ENCODE results near the gene PPP1R12C. TPM values are rescaled to one million over a fixed set of nuclear protein-coding genes. Genes with fewer than 3 reads are reported as not detected.
A peak's percentile ranks its signal among the peaks of the same experiment; 100 is the strongest.
"Not testable (repeated sequence)": the region's sequence is repeated elsewhere in the genome, so short reads cannot be mapped to it uniquely, and the experiment has no call there.

The PPP1R12C gene
- total RNA-seq, 1 experiment from 2014 or later, result 30.5 TPM

DNA sequence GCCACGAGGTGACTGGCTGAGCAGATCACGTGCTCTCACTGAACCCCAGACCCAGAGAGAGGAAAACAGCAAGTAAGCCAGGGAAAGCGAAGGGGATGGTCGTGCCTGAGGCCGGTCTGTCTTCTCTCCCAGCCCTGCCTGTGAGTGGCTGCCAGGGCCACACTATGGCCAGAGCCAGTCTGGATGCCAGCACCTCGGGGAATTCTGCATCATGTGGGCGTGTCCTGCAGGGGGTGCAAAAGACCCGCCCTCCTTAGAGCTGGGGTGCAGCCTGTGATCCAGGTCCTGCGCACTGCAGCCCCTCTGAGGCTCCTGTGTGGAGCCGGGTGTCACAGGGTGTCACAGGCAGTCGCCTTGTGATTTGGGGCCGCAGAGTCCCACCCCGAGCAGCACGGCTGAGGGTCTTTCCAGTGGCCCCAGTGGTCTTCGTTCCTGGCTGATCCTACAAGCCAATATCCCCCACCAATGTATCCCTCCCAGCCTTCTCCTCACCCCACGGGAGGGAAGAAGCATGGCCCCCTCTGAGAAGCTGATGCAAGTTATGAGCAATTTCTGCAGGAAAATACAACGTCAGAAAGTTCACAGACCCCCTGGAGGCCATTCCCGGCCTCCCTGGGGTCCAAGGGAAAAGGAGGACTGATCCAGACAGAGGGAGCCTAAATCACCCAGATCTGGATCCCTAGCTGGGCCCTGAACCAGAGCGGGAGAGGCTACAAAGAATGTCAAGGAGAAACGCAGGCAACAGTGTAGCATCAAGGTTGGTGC lies 7.7 kb downstream of the PPP1R12C start:
- Histone ChIP-seq H3K36me3 (no peaks in the 10 kb centered on the region), H3K4me1 (peaks cover 7% of the 10 kb centered on the region; the same call in 1 of the 2 replicates), H3K27me3 (no peaks in the 10 kb centered on the region), H3K9me3 (replicated peaks) (no peaks in the 10 kb centered on the region), H3K27ac (no peak overlapping the region), H3K4me3 (no peak overlapping the region)
- DNase-seq, result no peak

DNA sequence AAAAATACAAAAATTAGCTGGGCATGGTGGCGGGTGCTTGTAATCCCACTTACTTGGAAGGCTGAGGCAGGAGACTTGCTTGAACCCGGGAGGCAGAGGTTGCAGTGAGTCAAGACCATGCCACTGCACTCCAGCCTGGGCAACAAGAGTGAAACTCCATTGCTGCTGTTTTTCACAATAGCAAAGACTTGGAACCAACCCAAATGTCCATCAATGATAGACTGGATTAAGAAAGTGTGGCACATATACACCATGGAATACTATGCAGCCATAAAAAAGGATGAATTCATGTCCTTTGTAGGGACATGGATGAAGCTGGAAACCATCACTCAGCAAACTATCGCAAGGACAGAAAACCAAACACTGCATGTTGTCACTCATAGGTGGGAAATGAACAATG lies 10.2 kb downstream of the PPP1R12C start:
- not testable (repeated sequence) for DNase-seq; H3K4me3 ChIP-seq; H3K27me3 ChIP-seq; H3K27ac ChIP-seq; H3K9me3 ChIP-seq (replicated peaks); H3K36me3 ChIP-seq; H3K4me1 ChIP-seq

DNA sequence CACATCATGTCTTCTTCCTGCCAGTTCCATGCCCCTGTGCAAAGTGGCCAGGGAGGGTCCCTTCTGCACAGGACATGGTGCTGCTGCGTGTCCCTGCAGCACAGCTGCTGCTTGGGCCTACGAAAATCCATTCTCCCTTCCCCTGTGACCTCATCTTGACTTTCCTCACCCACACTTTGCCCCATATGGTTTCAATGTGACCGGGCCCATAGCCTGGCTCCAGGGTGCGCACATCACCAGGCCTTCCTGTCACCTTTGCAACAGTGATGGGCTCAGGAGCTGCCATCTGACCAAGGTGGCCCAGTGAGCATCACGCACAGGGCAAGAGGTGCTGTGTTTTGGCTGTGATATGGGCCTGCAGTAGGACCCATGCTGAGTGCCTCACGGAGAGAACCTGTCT lies 10.8 kb downstream of the PPP1R12C start:
- DNase-seq, result no peak
- Histone ChIP-seq H3K9me3 (replicated peaks) (no peaks in the 10 kb centered on the region), H3K4me1 (no peaks in the 10 kb centered on the region), H3K4me3 (no peak overlapping the region), H3K27ac (no peak overlapping the region), H3K27me3 (no peaks in the 10 kb centered on the region), H3K36me3 (peaks cover 6% of the 10 kb centered on the region; the same call in 1 of the 2 replicates)

DNA sequence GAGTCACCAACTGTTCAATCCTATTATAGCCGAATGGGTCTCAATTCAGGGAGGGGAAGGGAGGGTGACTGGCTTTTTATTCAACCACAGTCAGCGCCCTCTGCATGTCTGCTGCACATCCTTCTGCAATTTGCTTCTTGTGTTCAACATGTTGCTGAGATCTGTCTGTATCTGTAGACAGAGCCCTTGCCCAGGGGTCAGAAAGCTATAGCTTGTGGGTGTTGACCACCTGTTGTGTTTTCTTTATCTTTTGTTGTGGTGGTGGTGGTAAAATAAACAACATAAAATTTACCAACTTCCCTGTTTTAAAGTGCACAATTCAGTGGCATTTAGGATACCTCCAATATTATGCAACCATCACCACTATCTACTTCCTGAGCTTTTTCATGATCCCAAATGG lies 12.2 kb downstream of the PPP1R12C start:
- DNase-seq, result no peak
- Histone ChIP-seq H3K9me3 (replicated peaks) (no peaks in the 10 kb centered on the region), H3K4me3 (no peak overlapping the region), H3K4me1 (no peaks in the 10 kb centered on the region), H3K36me3 (peaks cover 6% of the 10 kb centered on the region; the same call in 1 of the 2 replicates), H3K27ac (no peak overlapping the region), H3K27me3 (no peaks in the 10 kb centered on the region)

DNA sequence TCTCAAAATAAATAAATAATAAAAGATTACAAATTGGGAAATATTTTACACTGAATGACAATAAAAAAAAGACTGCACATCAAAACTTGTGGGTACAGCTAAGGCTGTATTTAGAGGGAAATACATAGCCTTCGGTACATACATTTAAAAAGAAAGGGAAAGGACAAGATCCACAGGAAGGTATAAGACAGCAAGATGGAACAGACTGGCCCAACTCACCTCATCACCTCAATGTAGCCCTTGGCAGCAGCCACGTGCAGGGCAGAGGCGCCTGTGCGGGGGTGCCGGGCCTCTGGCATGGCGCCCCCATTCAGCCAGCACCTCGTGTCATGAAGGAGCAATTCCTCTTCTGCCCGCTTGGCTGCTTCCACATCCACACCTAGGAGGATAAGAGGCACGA lies 14.2 kb downstream of the PPP1R12C start:
- Histone ChIP-seq H3K27me3 (no peaks in the 10 kb centered on the region), H3K4me3 (no peak overlapping the region), H3K4me1 (no peaks in the 10 kb centered on the region), H3K9me3 (replicated peaks) (no peaks in the 10 kb centered on the region), H3K27ac (no peak overlapping the region), H3K36me3 (peaks cover 6% of the 10 kb centered on the region; the same call in 1 of the 2 replicates)
- DNase-seq, result no peak

DNA sequence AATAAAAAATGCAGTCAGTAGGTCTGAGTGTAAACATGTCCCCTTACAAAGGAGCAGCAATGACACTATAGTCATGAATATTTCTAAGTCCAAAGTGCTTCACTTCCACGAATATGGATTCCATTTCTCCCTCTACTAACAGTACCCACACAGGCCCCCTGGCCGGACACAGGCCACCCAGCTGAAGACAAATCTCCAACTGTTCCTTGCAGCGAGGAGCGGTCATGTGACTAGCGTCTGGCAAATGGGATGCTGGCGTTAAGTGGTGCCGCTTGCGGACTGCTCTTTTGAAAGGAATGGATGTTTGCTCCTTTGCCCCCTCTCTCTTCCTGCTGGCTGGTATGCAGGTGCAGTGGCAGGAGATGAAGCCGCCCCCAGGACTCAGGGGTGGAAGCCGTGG lies 16.2 kb downstream of the PPP1R12C start:
- Histone ChIP-seq H3K4me3 (no peak overlapping the region), H3K4me1 (no peaks in the 10 kb centered on the region), H3K36me3 (peaks cover 6% of the 10 kb centered on the region; the same call in 1 of the 2 replicates), H3K9me3 (replicated peaks) (no peaks in the 10 kb centered on the region), H3K27ac (no peak overlapping the region), H3K27me3 (no peaks in the 10 kb centered on the region)
- DNase-seq, result no peak

DNA sequence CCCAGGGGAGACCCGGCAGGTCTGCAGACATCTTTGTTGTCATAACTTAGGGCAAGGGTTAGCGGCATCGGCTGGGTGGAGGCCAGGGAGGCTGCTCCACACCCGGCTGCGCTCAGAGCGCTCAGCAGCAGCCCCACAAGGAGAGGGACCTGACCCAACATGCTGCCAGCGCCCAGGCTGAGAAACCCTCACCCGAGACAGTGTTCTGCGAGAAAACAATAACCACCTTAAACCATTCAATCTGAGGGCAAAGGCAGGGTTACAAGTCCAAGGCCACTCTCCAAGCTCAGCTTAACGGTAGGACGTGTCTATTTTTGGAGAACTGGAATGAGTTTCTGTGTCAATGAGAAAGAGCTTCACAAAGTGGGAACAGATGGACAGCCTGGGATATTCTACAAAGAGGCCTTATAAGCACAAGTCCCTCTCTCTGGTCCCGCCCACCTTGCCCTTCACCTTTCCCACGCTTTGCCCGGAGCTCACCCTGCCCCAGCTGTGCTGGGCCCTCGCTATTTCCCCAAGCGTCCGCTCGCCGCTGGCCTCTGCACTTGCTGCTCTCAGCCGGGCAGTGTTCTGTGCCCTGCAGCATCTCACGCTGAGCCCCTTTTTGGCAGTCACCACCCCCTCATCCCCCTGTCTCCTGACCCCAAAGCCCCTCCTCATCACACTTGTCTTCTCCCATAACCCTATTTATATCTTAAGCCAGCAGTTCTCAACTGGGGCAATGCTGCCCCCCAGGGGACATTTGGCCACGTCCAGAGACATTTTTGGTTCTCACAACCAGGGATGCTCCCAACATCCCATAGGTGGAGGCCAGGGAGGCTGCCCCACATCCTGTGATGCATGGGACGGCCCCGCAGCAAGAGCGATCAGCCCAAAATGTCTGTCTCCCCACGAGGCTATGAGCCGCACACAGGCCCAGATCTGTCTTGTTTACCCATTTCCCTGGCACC lies 17.6 kb downstream of the PPP1R12C start:
- peak in 1 of 2 experiments; percentile 47 for DNase-seq
- no peaks in the 10 kb centered on the region for H3K27me3 ChIP-seq

DNA sequence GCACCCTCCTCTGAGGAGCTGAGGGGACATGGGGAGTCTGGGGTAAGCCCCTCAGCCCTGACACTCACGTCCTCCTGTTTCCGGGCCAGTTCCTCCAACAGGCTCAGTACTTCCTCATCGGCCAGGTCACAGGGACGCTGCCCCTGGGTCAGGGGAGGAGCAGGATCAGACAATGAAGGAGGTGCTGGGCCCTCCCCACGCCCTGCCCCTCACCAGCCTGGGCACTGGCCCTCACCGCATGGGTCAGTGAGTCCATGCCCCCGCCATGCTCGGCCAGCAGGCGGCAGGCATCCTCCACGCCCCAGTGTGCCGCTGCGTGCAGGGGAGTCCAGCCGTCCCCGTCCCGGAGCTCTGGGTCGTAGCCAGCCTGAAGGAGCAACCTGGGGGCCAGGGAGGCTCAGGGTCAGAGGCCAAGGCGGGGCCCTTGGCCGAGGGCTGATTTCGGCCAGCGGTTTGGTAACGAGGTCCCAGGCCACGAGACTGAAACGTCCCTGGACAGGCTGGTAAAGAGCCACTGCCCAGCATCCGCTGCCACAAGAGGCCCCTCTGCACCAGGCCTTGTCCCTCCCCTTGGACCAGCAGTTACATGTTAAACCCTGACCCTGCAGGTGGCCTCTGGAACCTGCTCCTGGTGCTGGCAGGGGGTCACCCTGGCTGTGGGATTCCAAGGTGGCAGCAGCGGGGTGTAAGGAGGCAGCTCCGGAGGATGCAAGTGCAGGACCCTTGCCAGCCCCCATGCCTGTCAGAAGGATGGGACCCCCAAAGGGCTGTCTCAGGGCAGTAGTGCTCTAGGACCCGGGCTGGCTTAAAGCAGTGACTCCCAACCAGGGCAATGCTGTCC lies 18.5 kb downstream of the PPP1R12C start:
- Histone ChIP-seq H3K4me1 (no peaks in the 10 kb centered on the region), H3K4me3 (no peak overlapping the region), H3K27ac (no peak overlapping the region), H3K27me3 (no peaks in the 10 kb centered on the region), H3K36me3 (peaks cover 12% of the 10 kb centered on the region; the same call in 1 of the 2 replicates), H3K9me3 (replicated peaks) (no peaks in the 10 kb centered on the region)
- no peak for DNase-seq

More for the DNA sequence above, 17.6 kb downstream of the PPP1R12C start:
- H3K4me3 ChIP-seq, result no peak overlapping the region
- no peaks in the 10 kb centered on the region for H3K9me3 ChIP-seq (replicated peaks)
- peaks cover 8% of the 10 kb centered on the region; the same call in 1 of the 2 replicates for H3K36me3 ChIP-seq
- H3K4me1 ChIP-seq, result no peaks in the 10 kb centered on the region
- no peak overlapping the region for H3K27ac ChIP-seq

DNA sequence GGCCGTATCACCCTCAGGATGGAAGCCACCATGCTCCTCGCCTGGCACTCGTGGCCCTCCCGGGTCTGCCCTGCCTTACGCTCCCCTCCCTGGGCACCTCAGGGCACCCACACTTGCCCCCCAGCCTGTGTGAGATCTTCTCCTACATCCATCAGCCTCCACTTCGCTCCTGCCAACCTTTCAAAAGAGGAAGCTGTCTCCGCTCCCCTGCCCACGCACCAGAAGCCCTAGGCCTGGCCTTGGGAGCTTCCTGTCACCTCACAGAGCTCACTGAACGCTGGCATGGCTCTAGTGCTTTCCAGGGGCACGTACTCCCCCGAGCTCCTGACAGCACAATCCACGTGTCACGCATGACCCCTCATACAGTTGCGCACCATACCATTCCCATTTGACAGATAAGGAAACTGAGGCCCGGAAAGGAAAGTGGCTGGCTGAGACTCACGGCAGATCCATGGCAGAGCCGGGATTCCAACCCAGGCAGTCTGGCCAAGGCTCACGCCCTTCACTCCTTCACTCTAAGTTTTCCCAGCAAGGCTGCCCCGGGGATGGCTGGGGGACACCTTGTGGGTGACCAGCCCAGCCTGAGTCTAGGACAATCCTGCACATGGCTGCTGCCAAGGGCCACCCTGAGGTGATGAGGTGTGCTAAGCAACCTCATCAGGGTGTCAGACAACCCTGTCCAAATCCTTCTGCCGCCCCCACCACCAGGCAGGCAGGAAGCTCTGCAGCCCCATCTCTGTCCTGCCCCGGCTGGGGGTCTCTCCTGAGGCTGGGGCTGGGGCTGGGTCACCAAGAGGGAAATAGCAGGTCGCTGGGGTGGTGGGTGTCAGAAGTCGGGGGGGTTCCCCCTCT lies 19.3 kb downstream of the PPP1R12C start:
- no peak overlapping the region for H3K4me3 ChIP-seq
- peaks cover 12% of the 10 kb centered on the region; the same call in 1 of the 2 replicates for H3K36me3 ChIP-seq
- no peak overlapping the region for H3K27ac ChIP-seq
- no peaks in the 10 kb centered on the region for H3K9me3 ChIP-seq (replicated peaks)
- no peaks in the 10 kb centered on the region for H3K27me3 ChIP-seq
- H3K4me1 ChIP-seq, result no peaks in the 10 kb centered on the region
- no peak for DNase-seq

DNA sequence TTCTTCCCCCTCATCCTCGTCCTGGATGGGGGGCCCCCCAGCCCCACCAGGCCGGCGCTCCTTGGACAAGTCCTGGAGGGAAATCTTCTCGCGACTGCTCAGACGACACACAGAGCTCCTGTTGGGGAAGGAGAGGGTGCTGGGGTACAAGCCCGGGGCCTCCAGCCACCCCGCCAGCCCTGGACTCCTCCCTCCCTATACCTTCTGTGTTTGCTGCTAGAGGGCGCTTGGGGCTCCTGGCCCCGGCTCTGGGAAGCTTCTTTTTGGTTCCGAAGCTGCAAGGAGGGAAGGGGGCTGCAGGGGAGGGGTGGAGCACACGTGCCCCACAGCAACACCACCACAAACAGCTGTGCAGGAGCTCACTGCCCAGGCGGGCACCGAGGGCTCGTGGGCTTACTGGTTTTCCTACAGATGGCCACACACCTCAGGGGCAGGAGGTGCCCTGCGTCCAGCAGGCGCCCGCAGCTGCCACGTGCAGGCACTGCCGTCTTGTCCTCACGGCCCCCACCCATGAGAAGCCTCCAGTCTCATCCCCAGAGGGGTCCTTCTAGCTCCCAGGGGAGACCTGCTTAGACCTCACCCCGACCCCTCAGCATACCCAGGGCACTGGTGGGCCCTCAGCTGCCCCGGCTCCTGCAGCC lies 21.3 kb downstream of the PPP1R12C start:
- Histone ChIP-seq H3K4me1 (no peaks in the 10 kb centered on the region), H3K9me3 (replicated peaks) (no peaks in the 10 kb centered on the region), H3K36me3 (peaks cover 8% of the 10 kb centered on the region), H3K27me3 (no peaks in the 10 kb centered on the region), H3K27ac (no peak overlapping the region), H3K4me3 (no peak overlapping the region)
- DNase-seq, result no peak

DNA sequence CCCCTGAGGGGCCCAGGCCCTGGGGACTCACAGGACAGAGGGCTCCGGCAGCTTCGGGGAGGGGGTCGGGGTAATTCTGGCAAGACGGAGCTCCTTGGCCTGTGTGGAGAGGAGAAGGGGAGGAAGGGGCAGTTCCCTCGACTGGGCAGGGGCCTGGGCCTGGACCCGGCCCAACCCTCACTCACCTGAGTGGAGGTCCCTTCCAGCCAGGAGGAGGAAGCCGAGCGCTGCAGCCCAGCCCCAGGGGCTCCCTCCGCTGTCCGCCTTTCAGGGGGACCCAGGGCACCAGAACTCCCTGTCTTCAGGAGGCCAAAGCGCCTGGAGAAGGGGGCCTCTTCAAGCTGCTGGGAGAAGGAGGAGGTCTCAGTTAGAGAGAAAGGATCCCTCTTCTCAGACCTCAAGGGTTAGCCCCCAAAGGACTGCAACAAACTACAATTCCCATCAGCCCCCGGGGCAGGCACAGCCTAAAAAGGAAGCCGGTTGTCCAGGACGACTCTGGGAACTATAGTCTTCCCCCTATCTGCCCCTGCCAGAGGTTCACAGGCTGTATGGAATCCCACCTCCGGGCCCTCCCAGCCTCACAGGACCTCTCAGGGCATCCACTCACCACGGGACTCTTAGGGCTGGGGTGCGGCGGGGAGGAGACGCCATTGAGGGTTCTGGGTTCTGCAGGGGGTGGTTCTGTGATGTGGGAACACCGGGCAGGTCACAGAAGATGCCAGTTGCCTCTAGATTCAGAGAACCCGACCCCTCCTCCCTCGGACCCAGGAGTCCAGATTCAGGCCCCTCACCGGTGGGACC lies 22.0 kb downstream of the PPP1R12C start:
- Histone ChIP-seq H3K9me3 (replicated peaks) (no peaks in the 10 kb centered on the region), H3K4me1 (no peaks in the 10 kb centered on the region), H3K4me3 (no peak overlapping the region), H3K27me3 (no peaks in the 10 kb centered on the region), H3K27ac (no peak overlapping the region), H3K36me3 (peaks cover 9% of the 10 kb centered on the region)
- peak in 1 of 2 experiments; percentile 36 for DNase-seq

DNA sequence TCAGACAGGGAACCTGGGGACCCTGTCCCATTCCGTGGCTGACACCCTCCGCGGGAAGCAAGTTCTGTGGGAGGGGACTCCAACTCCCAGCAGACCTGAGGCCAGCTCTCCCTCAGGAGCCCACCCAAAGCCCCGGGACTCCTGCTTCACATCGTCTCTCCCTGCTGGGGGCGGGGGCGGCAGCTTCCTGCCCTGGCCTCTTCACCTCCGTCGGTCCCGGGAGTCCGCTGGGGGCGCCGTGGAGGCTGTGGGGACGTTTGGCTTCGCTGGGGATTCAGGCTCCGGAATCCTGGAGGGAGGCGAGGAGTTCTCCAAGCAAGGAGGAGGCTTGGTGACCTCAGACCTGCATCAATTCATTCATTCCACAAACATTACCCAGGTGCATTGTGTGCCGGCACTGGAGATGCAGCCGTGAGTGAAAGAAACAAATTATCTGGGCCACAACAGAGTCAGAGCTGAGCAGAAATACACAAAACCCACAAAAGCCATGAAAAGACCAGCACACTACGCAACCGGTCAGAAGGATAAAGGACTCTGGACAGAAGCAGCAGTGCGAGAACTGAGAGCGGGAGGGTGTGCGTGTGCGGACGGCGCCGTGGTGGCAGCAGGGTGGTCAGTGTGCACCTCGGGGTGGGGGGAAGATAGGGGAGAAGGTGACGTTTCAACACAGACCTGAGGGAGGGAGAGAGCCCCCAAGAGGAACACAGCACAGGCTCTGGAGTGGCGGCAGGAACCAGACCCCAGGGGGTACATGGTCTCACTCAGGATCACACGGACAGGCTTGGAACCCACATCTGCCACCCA lies 22.8 kb downstream of the PPP1R12C start:
- no peaks in the 10 kb centered on the region for H3K4me1 ChIP-seq
- no peak for DNase-seq
- H3K27me3 ChIP-seq, result no peaks in the 10 kb centered on the region
- H3K27ac ChIP-seq, result no peak overlapping the region
- H3K9me3 ChIP-seq (replicated peaks), result no peaks in the 10 kb centered on the region
- no peak overlapping the region for H3K4me3 ChIP-seq
- peaks cover 9% of the 10 kb centered on the region for H3K36me3 ChIP-seq
